GM12874 (cell line): ENCODE measurements around the gene USP20.
A peak's percentile ranks its signal among the peaks of the same experiment; 100 is the strongest.

Experiments
- TF ChIP-seq, protein P1 (sequence below): IDR thresholded peaks from 2 replicates; pipeline ENCODE4 v1.5.1; 2011; ENCODE audit warnings: low read depth, mild to moderate bottlenecking, control low read depth, low read length, moderate library complexity; ENCODE audit not compliant: insufficient read depth

Gene USP20

DNA sequence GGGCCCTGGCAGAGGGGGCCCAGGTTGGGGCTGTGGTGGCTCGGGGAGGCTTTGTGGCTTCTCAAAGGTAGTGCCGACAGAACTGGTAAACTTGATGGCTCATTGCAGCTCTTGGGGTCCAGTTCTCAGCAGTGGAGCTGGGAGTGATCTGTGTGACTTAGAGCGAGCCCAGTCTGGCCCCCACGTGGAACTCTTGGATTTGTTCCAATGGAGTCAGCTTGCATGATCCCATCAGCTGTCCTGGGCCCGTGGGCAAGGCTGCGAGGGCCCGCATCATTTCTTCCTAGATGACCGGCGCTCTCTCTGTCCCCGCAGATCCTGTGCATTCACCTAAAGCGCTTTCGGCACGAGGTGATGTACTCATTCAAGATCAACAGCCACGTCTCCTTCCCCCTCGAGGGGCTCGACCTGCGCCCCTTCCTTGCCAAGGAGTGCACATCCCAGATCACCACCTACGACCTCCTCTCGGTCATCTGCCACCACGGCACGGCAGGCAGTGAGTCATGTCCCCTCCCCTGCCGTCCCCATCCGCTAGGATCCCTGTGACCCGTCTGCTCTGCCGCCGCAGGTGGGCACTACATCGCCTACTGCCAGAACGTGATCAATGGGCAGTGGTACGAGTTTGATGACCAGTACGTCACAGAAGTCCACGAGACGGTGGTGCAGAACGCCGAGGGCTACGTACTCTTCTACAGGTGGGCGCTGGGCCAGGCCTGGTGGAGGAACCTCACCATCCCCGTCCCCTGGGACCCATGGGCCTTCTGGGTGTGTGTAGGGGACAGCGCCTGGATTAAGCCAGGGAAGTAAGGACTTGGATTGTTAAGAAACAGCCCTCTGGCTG is 39.2 kb downstream of the USP20 start:
- TF ChIP-seq, protein P1, sequence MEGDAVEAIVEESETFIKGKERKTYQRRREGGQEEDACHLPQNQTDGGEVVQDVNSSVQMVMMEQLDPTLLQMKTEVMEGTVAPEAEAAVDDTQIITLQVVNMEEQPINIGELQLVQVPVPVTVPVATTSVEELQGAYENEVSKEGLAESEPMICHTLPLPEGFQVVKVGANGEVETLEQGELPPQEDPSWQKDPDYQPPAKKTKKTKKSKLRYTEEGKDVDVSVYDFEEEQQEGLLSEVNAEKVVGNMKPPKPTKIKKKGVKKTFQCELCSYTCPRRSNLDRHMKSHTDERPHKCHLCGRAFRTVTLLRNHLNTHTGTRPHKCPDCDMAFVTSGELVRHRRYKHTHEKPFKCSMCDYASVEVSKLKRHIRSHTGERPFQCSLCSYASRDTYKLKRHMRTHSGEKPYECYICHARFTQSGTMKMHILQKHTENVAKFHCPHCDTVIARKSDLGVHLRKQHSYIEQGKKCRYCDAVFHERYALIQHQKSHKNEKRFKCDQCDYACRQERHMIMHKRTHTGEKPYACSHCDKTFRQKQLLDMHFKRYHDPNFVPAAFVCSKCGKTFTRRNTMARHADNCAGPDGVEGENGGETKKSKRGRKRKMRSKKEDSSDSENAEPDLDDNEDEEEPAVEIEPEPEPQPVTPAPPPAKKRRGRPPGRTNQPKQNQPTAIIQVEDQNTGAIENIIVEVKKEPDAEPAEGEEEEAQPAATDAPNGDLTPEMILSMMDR: no peak

DNA sequence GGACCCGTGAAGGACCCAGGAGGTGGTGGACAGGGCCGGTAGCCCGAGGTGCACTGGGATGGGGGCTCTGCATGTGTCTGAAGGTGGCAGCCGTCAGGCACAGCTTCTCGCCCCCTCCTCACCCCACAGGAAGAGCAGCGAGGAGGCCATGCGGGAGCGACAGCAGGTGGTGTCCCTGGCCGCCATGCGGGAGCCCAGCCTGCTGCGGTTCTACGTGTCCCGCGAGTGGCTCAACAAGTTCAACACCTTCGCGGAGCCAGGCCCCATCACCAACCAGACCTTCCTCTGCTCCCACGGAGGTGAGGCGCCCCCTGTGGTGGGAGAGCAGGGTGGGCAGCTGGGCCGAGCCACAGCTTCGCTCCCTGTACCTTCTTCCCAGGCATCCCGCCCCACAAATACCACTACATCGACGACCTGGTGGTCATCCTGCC is 39.9 kb downstream of the USP20 start:
- TF ChIP-seq, protein P1: peak; percentile 19; the same call in 1 of the 2 replicates

DNA sequence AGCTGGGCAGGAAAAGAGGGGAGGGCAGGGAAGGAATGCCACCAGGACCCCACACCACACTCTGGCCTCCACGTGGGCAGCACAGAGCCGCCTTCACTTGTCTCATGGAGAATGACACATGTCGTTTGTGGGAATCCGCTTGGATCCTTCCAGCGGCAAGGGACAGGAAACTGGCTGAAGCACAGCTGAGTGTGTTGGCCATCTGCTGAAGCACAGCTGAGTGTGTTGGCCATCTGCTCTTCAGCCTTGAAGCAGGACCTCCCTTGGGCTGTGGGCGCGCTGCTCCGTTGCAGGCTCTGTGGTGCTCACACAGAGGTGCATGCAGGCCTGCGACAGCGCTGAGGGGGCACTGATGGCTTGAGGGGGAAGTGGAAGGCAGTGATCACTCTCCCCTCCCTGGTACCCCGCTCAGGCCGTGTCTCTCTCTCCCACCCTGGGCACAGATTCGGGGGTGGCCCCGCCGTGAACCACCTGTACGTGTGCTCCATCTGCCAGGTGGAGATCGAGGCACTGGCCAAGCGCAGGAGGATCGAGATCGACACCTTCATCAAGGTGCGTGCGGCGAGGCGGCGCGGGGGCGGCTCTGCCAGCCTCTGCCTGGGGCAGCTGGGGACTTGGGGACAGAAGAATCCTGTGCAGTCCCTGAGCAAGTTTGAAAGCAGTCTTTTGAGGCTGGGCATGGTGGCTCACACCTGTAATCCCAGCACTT is 40.6 kb downstream of the USP20 start:
- TF ChIP-seq, protein P1: no peak

DNA sequence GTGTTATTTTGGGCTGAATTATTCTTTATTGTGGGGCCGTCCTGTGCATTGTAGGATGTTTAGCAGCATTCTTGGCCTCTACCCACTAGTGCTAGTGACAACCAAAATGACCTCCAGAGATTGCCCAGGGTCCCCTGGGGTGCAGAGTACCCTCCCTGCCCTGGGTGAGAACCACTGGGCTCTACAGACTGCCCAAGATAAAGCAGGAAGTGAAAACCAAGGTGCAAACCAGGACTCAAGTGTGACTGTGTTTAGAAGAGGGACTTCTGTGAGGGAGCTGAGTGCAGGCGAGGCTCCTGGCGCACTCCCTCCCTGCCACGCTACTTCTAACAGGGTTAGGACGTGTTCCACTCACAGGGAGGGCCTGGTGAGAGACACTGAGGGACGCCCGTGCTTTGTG is 41.6 kb downstream of the USP20 start:
- TF ChIP-seq, protein P1: no peak

DNA sequence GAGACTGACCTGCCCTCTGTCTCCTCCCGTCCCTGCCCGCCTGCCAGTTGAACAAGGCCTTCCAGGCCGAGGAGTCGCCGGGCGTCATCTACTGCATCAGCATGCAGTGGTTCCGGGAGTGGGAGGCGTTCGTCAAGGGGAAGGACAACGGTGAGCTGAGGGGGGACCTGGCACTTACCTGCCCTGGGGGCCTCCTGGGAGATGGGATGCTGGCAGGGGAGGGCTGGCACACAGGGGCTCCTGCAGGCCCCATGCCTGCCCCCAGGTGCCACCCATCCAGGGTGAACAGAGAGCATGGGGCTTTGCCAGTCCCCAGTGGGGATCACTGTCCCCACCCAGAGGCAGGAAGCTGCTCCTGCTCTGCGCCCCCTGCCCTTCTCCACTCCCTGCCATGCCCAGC is 43.0 kb downstream of the USP20 start:
- TF ChIP-seq, protein P1: no peak

DNA sequence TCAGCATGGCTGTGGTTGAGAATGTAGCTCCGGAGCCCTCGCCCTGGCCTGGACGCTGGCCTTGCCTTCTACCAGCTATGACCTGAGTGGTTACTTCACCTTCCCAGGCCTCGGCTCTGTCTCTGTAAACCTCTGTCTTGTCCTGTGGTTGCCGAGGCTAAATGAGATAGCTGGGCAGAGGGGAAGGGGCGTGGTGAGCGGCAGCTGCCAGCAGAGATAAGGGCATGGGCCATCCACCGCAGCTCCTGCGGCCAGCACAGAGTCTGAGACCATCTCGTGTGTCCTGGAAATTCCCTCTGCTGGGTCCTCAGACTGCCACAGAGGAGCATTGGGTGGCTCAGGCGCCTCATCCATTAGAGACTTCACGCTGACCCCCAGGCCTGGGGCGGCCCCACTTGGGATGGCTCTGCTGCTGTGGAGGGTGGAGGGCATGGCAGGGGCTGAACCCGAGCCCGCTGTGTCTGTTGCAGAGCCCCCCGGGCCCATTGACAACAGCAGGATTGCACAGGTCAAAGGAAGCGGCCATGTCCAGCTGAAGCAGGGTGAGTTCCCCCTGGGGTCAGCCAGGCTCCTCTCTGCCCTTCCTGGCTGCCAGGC is 43.9 kb downstream of the USP20 start:
- TF ChIP-seq, protein P1: no peak

DNA sequence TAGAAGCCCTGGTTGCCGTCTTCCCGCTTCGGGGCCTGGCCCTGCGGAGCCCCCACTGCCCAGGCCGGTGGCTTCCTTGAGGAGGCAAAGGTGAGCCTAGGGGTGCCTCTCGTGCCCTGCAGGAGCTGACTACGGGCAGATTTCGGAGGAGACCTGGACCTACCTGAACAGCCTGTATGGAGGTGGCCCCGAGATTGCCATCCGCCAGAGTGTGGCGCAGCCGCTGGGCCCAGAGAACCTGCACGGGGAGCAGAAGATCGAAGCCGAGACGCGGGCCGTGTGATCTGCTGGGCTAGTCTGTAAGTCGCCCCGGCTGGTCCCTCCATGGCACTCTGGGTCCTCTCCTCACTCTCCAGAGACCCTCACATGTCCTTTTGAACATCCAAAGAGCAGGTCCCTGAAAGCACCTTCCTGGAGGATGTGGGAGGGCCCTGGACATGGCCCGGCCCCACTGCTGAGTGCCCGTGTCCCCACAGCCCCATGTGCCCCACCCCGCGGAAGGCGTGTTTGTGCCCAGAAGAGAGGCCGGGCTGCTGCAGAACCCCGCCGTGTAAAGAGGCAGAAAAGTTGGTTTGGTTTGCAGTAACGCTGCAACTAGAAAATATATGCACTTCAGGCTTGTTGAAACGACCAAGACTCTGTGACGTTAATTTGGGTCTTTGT is 44.9 kb downstream of the USP20 start:
- TF ChIP-seq, protein P1: no peak
